IPS DF 4.7 (cell line): ENCODE results near the gene MAP3K5.
"Not testable (repeated sequence)": the region's sequence is repeated elsewhere in the genome, so short reads cannot be mapped to it uniquely, and the experiment has no call there.

Source experiments
- DNase-seq: peaks from one replicate; pipeline ENCODE4 v3.0.0-alpha.2; 2013; ENCODE audit warnings: low spot score; ENCODE audit errors: extremely low read depth

The MAP3K5 gene

GRCh38 chr6:136793363-136793762 is 1.1 kb upstream of the MAP3K5 start:
- DNase-seq, result no peak

- DNase-seq, result no peak
Measured at GRCh38 chr6:136792095-136792409, 225 bp downstream of the MAP3K5 start.

DNA sequence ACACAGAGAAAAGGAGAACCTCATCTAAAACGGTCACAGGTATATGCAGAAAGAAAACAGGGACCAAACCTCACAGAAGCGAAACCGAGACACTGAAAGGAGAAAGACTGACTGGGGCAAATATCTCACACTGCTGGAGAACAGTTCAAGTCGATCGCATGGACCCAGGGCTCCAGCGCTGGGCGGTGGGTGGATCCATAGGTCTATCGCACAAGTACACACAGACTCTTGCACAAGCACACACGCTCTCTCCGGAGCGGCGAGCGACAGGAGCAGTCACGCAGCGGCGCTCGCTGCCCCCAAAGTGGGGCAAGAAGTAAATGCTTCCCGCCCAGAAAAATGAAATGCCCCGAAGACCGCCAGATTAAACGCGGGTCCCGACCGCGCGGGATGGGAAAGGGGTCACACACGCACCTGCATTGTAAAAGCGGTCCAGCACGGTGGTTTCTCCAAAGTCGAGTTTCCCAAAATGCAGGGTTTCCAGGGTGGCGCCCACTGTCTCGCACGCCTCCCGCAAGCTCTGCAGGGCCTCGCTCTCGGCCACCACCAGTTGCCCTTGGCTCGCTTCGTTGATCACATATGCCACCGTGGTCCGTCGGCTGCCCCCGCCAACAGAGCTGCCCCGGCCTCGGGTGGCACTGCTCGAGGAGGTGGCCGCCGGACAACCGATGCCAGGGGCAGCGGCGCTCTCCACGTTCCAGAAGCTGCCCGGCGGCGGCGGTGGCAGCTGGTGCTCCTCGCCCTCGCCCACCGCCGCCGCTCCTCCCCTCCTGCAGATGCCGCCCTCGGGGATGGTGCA is 782 bp downstream of the MAP3K5 start:
- DNase-seq, result no peak

DNA sequence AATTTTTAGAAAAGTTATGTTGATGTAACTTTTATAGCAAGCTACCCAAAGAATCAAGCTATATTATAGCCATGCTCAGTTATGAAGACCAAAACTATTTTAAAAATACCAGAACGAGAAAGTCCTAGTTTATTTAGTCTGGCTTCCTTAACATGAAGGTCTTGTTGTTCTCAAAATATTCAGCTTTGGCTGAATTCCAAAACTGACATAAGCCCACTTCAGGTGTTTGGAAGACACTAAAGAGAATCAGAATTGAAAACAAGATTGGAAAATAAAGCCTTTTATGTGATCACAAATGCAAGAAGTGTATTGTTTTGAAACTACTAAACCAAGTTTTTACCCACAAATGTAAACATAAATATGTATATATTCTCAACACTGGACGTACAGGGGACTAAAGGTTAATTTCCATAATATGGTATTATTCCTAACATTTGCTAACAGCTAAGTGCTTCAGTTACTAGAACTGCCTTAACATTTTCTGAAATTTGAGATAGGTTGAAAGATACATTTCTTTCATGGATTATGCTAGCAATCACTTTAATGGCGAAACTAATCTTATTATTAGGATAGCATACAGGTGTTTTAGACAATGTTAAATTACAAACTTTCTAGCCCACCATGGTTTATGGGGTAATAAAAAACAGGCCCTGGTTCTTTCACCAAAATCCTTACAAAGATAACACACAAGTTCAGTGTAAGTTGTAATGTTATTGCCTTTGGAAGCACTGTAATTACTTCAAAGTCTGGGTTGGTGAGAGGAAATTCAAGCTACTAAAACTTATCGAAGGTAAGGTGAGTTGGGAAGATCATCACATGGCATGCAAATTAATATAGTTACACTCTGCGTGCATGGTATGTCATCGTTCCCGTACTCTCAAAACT is 1.6 kb downstream of the MAP3K5 start:
- no peak for DNase-seq

GRCh38 chr6:136789440-136789839 is 2.8 kb downstream of the MAP3K5 start:
- DNase-seq, result not testable (repeated sequence)

GRCh38 chr6:136788069-136788902 is 4.0 kb downstream of the MAP3K5 start:
- no peak for DNase-seq

DNA sequence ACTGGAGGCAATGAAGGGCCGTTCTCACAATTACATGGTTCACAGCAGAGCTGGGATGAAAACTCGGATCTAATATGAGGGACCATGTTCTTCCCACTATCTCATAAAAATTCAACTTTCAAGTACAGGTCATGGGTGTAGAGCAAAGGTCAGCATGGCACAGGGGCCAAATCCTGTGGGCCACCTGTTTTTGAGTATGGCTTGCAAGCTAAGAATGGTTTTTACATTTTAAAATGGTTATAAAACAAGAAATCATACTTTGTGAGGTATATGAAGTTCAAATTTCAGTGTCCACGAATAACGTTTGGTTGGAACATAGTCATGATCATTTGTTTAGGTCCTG is 4.6 kb downstream of the MAP3K5 start:
- no peak for DNase-seq

DNA sequence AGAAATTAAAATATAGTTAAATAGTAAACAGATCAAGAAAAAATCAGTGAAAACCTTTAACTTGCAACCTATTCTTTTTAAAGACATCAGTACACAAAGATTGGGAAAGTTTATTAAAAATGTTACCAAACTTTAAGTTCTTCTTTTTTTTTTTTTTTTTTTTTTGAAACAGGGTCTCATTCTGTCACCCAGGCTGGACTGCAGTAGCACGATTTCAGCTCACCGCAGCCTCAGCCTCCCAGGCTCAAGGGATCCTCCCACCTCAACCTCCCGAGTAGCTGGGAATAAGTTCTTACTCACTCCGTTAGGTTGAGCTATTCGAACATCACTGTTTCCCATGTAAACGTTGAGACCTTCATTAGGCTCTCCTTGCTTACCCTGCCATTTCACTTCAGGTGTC is 5.6 kb downstream of the MAP3K5 start:
- DNase-seq, result no peak

DNA sequence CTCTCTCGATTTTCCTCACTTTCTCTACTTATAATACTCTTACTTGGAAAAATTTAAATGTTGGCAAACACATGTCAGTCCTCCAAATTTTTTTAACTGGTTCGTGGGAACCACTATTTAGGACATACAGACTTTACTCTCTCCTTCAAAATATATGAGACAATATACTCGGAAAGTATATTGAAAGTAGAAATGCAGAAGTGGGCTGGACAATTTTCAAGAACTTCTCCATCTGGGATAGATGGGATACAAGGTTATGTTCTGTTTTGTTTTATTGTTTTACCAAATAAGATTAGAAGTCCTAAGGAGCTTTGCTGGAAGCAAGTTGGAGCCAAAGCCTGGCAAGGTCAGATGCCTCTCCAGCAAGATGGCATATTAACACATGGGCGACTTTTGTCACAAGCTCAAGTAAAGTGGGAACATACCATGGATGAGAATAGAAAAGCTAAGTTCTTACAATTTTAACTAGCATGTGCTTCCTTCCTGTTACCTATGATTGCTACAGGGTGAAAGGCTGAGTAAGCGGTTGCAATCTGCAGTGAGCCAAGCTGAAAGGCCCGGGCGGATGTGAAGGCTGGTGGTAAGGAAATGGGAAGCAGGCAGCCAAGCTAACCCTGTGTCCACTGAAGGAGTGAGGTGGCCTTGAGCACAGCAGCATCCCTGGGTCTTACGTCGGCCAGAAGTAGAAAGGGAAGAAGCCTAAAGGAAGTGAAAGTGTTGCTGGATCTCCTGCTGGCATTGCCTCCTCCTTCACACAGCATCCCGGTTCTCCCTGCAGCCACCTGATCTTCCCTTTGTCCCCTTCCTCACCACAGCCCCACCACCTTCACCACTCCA is 7.1 kb downstream of the MAP3K5 start:
- DNase-seq, result no peak

DNA sequence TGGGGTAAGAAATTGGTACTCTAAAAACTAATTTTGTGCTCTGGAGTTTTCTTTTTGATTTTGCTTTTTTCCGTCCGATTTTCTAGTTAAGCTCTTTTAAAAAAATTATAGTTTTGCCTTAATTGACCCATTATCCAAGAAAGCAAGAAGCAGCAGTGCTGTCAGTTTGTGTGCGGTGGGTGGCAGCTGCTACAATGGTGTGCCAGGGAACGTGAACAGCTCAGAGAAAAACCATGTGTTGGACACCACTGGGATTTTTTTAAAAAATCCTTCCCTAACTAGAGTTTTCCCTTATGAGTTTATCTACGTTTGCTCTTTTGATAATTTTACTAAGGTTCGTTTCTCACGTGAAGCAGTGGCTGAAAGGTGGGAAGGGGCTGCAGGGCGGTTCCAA is 8.0 kb downstream of the MAP3K5 start:
- no peak for DNase-seq

DNA sequence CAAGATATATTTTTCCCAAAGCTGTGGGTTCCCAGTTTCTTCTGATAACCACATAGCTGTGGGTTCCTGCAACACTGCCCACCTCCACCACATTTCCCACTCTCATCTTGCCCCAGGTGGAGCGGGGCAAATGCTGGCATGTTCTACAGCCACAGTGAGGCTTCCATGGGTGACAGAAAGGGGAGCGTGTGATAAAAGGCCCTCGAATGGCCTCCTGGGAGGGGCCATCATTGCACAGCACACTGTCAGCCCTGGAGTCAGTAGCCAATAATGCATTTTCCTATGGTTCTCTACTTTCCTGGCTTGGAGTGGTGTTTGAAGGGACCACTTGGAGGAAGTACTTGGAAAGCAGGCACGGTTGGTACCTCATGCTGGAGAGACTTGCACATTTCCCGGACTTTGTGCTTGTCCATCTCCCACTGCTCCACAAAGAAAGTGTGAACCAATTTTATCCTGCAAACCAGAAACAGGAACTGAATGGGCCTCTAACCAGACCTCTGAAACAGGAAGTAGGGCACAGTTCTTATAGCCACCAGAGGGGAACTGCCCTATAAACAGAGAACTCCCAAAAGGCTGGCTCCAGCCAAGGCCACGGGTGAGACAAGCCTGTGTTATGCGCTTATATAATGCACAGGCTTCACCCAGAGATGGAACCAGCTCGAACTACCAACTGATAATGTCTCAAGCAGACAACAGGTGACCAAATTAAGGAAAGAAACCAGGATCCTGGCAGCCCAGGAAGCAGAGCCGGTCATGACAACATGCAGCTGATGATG is 8.6 kb downstream of the MAP3K5 start:
- DNase-seq, result no peak

GRCh38 chr6:136783021-136783420 is 9.3 kb downstream of the MAP3K5 start:
- no peak for DNase-seq

DNA sequence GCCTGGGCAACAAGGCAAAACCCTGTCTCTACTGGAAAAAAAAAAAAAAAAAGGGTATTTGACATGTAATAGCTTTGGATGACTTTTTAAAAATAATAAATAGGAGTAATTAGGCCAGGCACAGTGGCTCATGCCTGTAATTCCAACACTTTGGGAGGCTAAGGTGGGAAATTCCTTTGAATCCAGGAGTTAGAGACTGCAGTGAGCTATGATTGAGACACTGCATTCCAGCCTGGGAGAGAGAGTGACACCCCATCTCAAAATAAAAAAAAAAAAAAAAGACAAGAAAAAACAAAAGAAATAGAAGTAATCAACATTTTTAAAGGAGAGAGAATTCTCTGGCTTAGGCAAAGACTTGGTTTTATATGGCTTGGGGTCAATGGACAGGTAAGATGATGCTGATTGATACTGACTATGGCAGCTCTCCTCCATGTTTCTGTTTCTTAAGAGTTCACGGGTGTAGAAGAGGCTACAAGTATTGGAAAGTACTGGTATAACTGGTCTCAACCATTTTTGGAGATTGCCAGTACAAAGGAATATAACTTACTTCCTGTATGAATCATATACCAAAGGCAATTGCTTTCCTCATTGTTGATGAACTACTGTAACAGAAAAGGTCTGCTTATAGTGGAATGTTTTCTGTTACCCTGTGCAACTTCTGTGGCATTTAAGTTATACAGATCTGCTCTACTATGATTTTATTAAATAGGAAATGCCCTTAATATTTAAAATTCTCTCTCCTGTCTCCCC is 10.1 kb downstream of the MAP3K5 start:
- DNase-seq, result no peak

- DNase-seq, result no peak
Measured at GRCh38 chr6:136780972-136781371, 11.3 kb downstream of the MAP3K5 start.

DNA sequence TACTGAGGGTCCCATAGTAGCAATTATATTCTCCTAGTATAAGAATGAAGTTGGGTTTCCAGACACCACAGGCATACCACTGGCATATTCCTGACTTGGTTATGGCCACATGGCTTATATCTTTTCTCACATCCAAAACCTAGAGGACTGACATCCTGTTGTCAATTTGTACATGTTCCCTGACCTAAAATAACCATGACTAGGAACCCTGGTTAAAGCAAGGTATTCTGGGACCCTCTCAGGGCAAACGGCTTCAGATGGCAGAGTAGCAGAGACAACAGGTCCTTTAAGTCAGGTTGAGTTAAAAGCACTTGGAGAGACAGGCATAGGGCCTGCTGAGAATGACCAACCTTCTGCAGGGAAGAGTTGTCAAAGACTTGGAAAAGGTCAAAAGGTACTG is 12.6 kb downstream of the MAP3K5 start:
- no peak for DNase-seq

GRCh38 chr6:136777651-136778050 is 14.6 kb downstream of the MAP3K5 start:
- DNase-seq, result no peak

- no peak for DNase-seq
Measured at GRCh38 chr6:136775548-136775947, 16.7 kb downstream of the MAP3K5 start.

- no peak for DNase-seq
Measured at GRCh38 chr6:136775081-136775480, 17.2 kb downstream of the MAP3K5 start.

DNA sequence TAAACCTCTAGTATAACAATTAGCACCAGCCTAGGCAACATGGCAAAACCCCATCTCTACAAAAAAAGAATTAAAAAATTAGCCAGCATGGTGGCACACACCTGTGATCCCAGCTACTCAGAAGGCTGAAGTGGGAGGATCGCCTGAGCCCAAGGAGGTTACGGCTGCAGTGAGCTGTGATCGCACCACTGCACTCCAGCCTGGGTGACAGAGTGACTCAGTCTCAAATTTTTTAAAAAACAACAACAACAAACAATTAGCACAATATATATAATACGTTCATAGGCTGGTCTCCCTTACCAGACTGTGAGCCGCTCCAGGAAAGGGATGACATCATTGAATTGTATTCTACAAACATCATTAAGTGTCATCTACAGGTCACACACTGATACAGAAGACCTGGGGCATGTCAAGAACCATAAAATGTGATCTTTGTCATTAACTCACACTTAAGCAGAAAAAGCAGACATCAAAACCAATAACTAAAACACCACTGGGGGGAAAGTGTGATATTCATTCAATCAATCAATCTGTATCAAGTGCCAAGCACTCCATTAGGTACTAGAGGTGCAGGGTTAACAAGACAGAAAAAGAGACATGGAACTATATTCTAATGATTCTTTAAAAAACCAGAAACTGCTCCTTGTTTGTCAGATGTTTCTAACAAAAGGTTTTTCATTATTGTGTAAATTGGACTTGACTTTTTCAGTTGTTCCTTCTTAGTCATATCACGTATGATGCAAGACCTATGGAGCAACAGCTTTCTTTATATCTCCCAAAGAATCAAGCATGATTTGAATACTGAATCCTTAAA is 17.8 kb downstream of the MAP3K5 start:
- no peak for DNase-seq
